ENCODE results near the gene UBE3A. TPM values are rescaled to one million over a fixed set of nuclear protein-coding genes. Genes with fewer than 3 reads are reported as not detected.

The UBE3A gene
- total RNA-seq, 6 experiments from 2014 or later: 36.6 to 52.4 (median 44.6) TPM

GRCh38 chr15:25287823-25288222, 151.0 kb downstream of the UBE3A start:
- Histone ChIP-seq H3K9me3 (peaks cover 0 to 3% (median 0%) of the 10 kb centered on the region in 4 donors), H3K4me1 (no peaks in the 10 kb centered on the region), H3K27me3 (no peaks in the 10 kb centered on the region), H3K36me3 (no peaks in the 10 kb centered on the region), H3K4me3 (no peak overlapping the region), H3K27ac (no peak overlapping the region)
- WGBS (ENCODE audit: insufficient coverage, low coverage, low lambda C conversion rate, missing lambda C conversion rate): no CpG with 5 or more reads among the region's 3 CpGs
- intact Hi-C loops (cut with DNase I): no loop called here
- TF ChIP-seq POLR2A (IDR thresholded peaks at IDR 0.05) (no peak), CTCF (IDR thresholded peaks at IDR 0.05) (no peak)
- DNase-seq (no peak), ATAC-seq (no peak)
